K562 (cell line): ENCODE data around the gene MACROD2. TPM values are rescaled to one million over a fixed set of nuclear protein-coding genes. Genes with fewer than 3 reads are reported as not detected.

Experiments used
- ATAC-seq: fragments of 200-7000 bp; cut with Tn5 transposase; 3 replicates; pipeline ENCODE4 v1.9.1; 2020; ENCODE audit warnings: moderate library complexity
- BruUV-seq: library from RNA; stranded (reverse); fragments of 400-500 nt; replicated peaks from 2 replicates; lab custom pipeline; 2021; lab: Mats Ljungman, UMichigan
- CTCF ChIA-PET: fragments of 300-600 bp; formaldehyde crosslinking; extraction: SDS; loops from one replicate; lab custom pipeline; 2021; ENCODE audit warnings: low intra/inter-chr PET ratio; lab: Yijun Ruan, JAX
- POLR2A ChIA-PET: fragments of 300-600, 350-650 bp; sonication (Branson Sonifier 250); formaldehyde crosslinking; extraction: SDS; loops from one replicate; lab custom pipeline; 2021; ENCODE audit warnings: antibody characterized with exemption, inconsistent platforms; lab: Yijun Ruan, JAX
- DNase-seq, 4 experiments: peaks; one replicate each; pipeline versions ENCODE4 v3.0.0 to v3.0.0-alpha.2; 2011 to 2018; ENCODE audit warnings: low spot score in 3 of 4, mixed read lengths in 3 of 4; ENCODE audit errors: extremely low read depth in 1 of 4
- FAIRE-seq: peaks from 2 replicates; lab custom pipeline; 2011; peaks lifted over from hg19 to GRCh38; lab: Jason Lieb, UNC
- H2AFZ ChIP-seq: 2 replicates; pipeline ENCODE4 v1.6.0; 2011; ENCODE audit warnings: low read depth, low read length, control low read depth, inconsistent platforms
- H3K27ac ChIP-seq: fragments of 200-600 bp; 3 replicates; pipeline ENCODE4 v1.8.0; 2011; ENCODE audit warnings: low read depth, mild to moderate bottlenecking, control low read depth, inconsistent platforms, low read length, moderate library complexity, mixed read lengths; ENCODE audit errors: extremely low read depth
- H3K27me3 ChIP-seq, 2 experiments: fragments of 300-600 bp in 1 of 2; 2 replicates in 1 of 2; 3 replicates in 1 of 2; pipeline versions ENCODE4 v1.6.0 to v1.8.0; 2011; ENCODE audit warnings: inconsistent platforms in 2 of 2, low read length in 2 of 2, mild to moderate bottlenecking in 1 of 2, mixed read lengths in 1 of 2, moderate library complexity in 1 of 2; ENCODE audit not compliant: control insufficient read depth in 2 of 2, insufficient read depth in 2 of 2
- H3K36me3 ChIP-seq: fragments of 300-600 bp; 3 replicates; pipeline ENCODE4 v1.8.0; 2011; ENCODE audit warnings: mild to moderate bottlenecking, low read length, inconsistent platforms; ENCODE audit not compliant: control insufficient read depth, insufficient read depth
- H3K4me1 ChIP-seq, 2 experiments: fragments of 200-600 bp in 1 of 2; replicated peaks in 1 of 2; 2 replicates in 1 of 2; 3 replicates in 1 of 2; pipeline versions ENCODE4 v1.5.1 to v1.8.0; 2011; ENCODE audit warnings: inconsistent platforms in 2 of 2, low read length in 2 of 2, mild to moderate bottlenecking in 1 of 2, mixed read lengths in 1 of 2, moderate library complexity in 1 of 2; ENCODE audit not compliant: control insufficient read depth in 2 of 2, insufficient read depth in 2 of 2
- H3K4me2 ChIP-seq: 2 replicates; pipeline ENCODE4 v1.6.1; 2011; ENCODE audit warnings: low read length, control low read depth, inconsistent platforms, mixed read lengths; ENCODE audit not compliant: insufficient read depth
- H3K4me3 ChIP-seq: fragments of 200-600 bp; sonication (generic), shearing (Covaris generic); 2 replicates; pipeline ENCODE4 v1.5.1; 2016; ENCODE audit warnings: control low read depth, inconsistent platforms
- H3K79me2 ChIP-seq: fragments of 200-600 bp; 3 replicates; pipeline ENCODE4 v1.8.0; 2011; ENCODE audit warnings: low read length, inconsistent platforms; ENCODE audit not compliant: control insufficient read depth, insufficient read depth
- H3K9ac ChIP-seq, 2 experiments: 2 replicates each; pipeline versions ENCODE4 v1.6.0 to v1.6.1; 2011; ENCODE audit warnings: low read depth in 2 of 2, low read length in 2 of 2, control low read depth in 1 of 2, inconsistent platforms in 1 of 2, mild to moderate bottlenecking in 1 of 2, mixed read lengths in 1 of 2; ENCODE audit not compliant: insufficient read depth in 1 of 2
- H3K9me1 ChIP-seq: one replicate; pipeline ENCODE4 v1.6.0; 2011; ENCODE audit warnings: inconsistent platforms, mild to moderate bottlenecking, low read length, moderate library complexity; ENCODE audit not compliant: control insufficient read depth, insufficient read depth
- H3K9me3 ChIP-seq: replicated peaks from 2 replicates; pipeline ENCODE4 v1.5.1; 2011; ENCODE audit warnings: low read depth, low read length, inconsistent platforms; ENCODE audit not compliant: control insufficient read depth, insufficient read depth
- H4K20me1 ChIP-seq: replicated peaks from 2 replicates; pipeline ENCODE4 v1.6.1; 2011; ENCODE audit warnings: low read length, inconsistent platforms, mixed read lengths; ENCODE audit not compliant: control insufficient read depth, insufficient read depth
- ARID3A ChIP-seq: IDR thresholded peaks from 2 replicates; pipeline ENCODE4 v1.6.1; 2012; ENCODE audit warnings: low read depth, low read length, improper control_type of control experiment, borderline replicate concordance
- ATF7 ChIP-seq: fragments of 450-650 bp; IDR thresholded peaks from 2 replicates; pipeline ENCODE4 v1.7.1; 2014; ENCODE audit warnings: mild to moderate bottlenecking, moderate library complexity
- DDX20 ChIP-seq: fragments of 450-650 bp; IDR thresholded peaks from 2 replicates; pipeline ENCODE4 v1.6.1; 2016; ENCODE audit warnings: missing genetic modification characterization, low read depth, mild to moderate bottlenecking, missing compliant biosample characterization, moderate library complexity
- MAFF ChIP-seq: IDR thresholded peaks from 2 replicates; pipeline ENCODE4 v1.6.1; 2012; ENCODE audit warnings: low read length, improper control_type of control experiment
- MLLT1 ChIP-seq, 2 experiments: fragments of 450-650 bp; IDR thresholded peaks; 2 replicates each; pipeline ENCODE4 v1.6.1; 2016
- SMC3 ChIP-seq: conservative IDR thresholded peaks from 2 replicates; pipeline ENCODE4 v1.6.1; 2011; ENCODE audit warnings: low read depth, low read length, improper control_type of control experiment; ENCODE audit not compliant: insufficient read depth
- SNAPC5 ChIP-seq: fragments of 250-450 bp; sonication (Bioruptor Pico); IDR thresholded peaks from 2 replicates; pipeline ENCODE4 v1.8.0; 2021; ENCODE audit warnings: moderate library complexity, mild to moderate bottlenecking, inconsistent platforms
- ZNF212 ChIP-seq: fragments of 450-650 bp; formaldehyde crosslinking; IDR thresholded peaks from 2 replicates; pipeline ENCODE4 v1.4.0; 2020; ENCODE audit warnings: mild to moderate bottlenecking
- ZNF316 ChIP-seq: fragments of 450-650 bp; IDR thresholded peaks from 2 replicates; pipeline ENCODE4 v1.6.1; 2016
- WGBS: fragments of 100-300 bp; shearing (Covaris generic); methylation state at CpG from one replicate; pipeline ENCODE4 v1.1.6; 2016; ENCODE audit warnings: low coverage, mixed read lengths; ENCODE audit not compliant: insufficient coverage; ENCODE audit errors: missing lambda C conversion rate; 5-methylcytosine and 5-hydroxymethylcytosine counted together
- in situ Hi-C: fragments of 300-500 bp; cut with MboI; formaldehyde crosslinking; loops from 4 replicates; pipeline ENCODE4 v1.15.0; 2018; ENCODE audit warnings: inconsistent platforms, mixed read lengths
- intact Hi-C: fragments of 100-400 bp; cut with micrococcal nuclease; formaldehyde crosslinking; loops from 2 replicates; pipeline ENCODE4 v1.14.2; 2022
- polyA plus RNA-seq, 8 experiments: library from polyadenylated mRNA; depleted of rRNA in 4 of 8; stranded (reverse) in 5 of 8; unstranded in 3 of 8; fragments of >200 nt; fragmentation: Nextera tagmentation in 2 of 8; fragmentation: Illumina TruSeq in 1 of 8; extraction: Ambion mirVana in 2 of 8; extraction: Trizol in 1 of 8; gene quantifications; 2 replicates each; pipeline versions ENCODE4 v1.2.1 to v1.2.3, GENCODE V29; 2011 to 2014; ENCODE audit warnings: inconsistent platforms in 1 of 8, missing spikeins in 1 of 8
- total RNA-seq, 7 experiments: library from RNA; depleted of rRNA in 6 of 7; stranded (reverse); fragments of >200 nt in 6 of 7; fragmentation: Illumina TruSeq in 2 of 7; extraction: Trizol in 2 of 7; gene quantifications; 2 replicates each; pipeline versions ENCODE4 v1.2.1 to v1.2.3, GENCODE V29; 2011 to 2021; ENCODE audit warnings: low replicate concordance in 1 of 7

The MACROD2 gene
- total and polyA plus RNA-seq, 9 of the 15 experiments (the other 6 are each of a cell fraction or from before 2014, with no cell fraction given): not detected

GRCh38 chr20:14820771-14821170 is 825.5 kb downstream of the MACROD2 start (continued):
- no peak for TF ChIP-seq ARID3A
- no peak for TF ChIP-seq ZNF212 (CRISPR knock-in tag)
- no peak for TF ChIP-seq ATF7
- TF ChIP-seq ZNF316: no peak
- TF ChIP-seq MAFF: no peak
- TF ChIP-seq MLLT1 (IDR thresholded peaks at IDR 0.05): no peak
- TF ChIP-seq, all 486 proteins: peak for 0

DNA sequence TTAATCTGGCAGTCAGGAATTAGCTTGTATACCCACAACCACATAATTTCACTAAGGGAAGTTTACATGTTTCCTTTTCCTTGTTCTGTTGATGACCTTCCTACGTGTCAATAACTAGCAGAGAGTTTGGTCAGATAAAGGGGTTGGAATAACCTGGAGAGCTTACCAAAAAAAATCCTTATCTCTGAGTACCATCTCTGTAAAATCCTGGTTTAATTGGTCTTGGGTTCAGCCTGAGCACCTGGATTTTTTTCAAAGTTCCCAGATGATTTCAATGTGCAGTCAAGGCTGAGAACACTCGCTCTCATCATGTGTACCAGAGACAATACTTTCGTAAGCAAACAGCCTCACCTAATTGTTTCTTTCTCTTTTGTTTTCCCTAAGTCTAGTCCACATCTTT is 825.9 kb downstream of the MACROD2 start:
- H3K4me1 ChIP-seq: no peaks in the 10 kb centered on the region
- DNase-seq (no peak), ATAC-seq (no peak), FAIRE-seq (no peak)
- WGBS: 0% methylated on average over 1 of the region's 3 CpGs
- no peaks in the 10 kb centered on the region for H3K36me3 ChIP-seq
- in situ Hi-C loops (no loop called here), intact Hi-C loops (no loop called here)
- H3K79me2 ChIP-seq: no peaks in the 10 kb centered on the region
- H3K27ac ChIP-seq: no peak overlapping the region
- POLR2A ChIA-PET: no interaction called here
- no peak overlapping the region for H3K9ac ChIP-seq
- no peaks in the 10 kb centered on the region for H3K9me3 ChIP-seq
- H3K4me2 ChIP-seq: no peak overlapping the region
- no peaks in the 10 kb centered on the region for H3K27me3 ChIP-seq
- no peak overlapping the region for H2AFZ ChIP-seq
- H3K4me3 ChIP-seq: no peak overlapping the region
- H3K9me1 ChIP-seq: no peaks in the 10 kb centered on the region
- CTCF ChIA-PET: no interaction called here
- H4K20me1 ChIP-seq: no peaks in the 10 kb centered on the region
- BruUV-seq: no TSS peak
- no peak for TF ChIP-seq SMC3
- TF ChIP-seq SNAPC5 (CRISPR knock-in tag): no peak
- no peak for TF ChIP-seq DDX20 (tag)
